Measurements from ENCODE around the gene RPS6KC1. TPM values are rescaled to one million over a fixed set of nuclear protein-coding genes. Genes with fewer than 3 reads are reported as not detected.

RPS6KC1 gene
- total and polyA plus RNA-seq, 9 of the 15 experiments (the other 6 are each of a cell fraction or from before 2014, with no cell fraction given): 4.3 to 34.6 (median 20.9) TPM

GRCh38 chr1:213162862-213163261 lies 111.8 kb downstream of the RPS6KC1 start:
- H3K4me1 ChIP-seq (replicated peaks in 1 of 2; ENCODE audit: control insufficient read depth in 2 of 2, insufficient read depth in 2 of 2, low read length in 2 of 2): no peaks in the 10 kb centered on the region
- FAIRE-seq (no peak), ATAC-seq (no peak), DNase-seq (ENCODE audit: extremely low read depth in 1 of 4, low spot score in 3 of 4) (no peak)
- H3K36me3 ChIP-seq (ENCODE audit: control insufficient read depth, insufficient read depth, low read length): peaks cover 5% of the 10 kb centered on the region; the same call in 2 of the 3 replicates
- ChIA-PET CTCF (ENCODE audit: low intra/inter-chr PET ratio) (no interaction called here), POLR2A (no interaction called here)
- no peak overlapping the region for H2AFZ ChIP-seq (ENCODE audit: low read depth, low read length)
- 24% methylated on average over 1 of the region's 1 CpG for WGBS (ENCODE audit: insufficient coverage, low coverage, missing lambda C conversion rate)
- H3K9me3 ChIP-seq (replicated peaks; ENCODE audit: control insufficient read depth, insufficient read depth, low read depth, low read length): no peaks in the 10 kb centered on the region
- H3K9ac ChIP-seq (ENCODE audit: insufficient read depth in 1 of 2, low read depth in 2 of 2, low read length in 2 of 2): no peak overlapping the region
- H3K79me2 ChIP-seq (ENCODE audit: control insufficient read depth, insufficient read depth, low read length): no peaks in the 10 kb centered on the region; the same call in 2 of the 3 replicates
- H3K27ac ChIP-seq (ENCODE audit: extremely low read depth, low read depth, low read length): no peak overlapping the region
- no peaks in the 10 kb centered on the region for H4K20me1 ChIP-seq (replicated peaks; ENCODE audit: control insufficient read depth, insufficient read depth, low read length)
- in situ Hi-C loops (cut with MboI) (no loop called here), intact Hi-C loops (cut with micrococcal nuclease) (no loop called here)
- no peaks in the 10 kb centered on the region for H3K27me3 ChIP-seq (ENCODE audit: control insufficient read depth in 2 of 2, insufficient read depth in 2 of 2, low read length in 2 of 2)
- no peaks in the 10 kb centered on the region for H3K9me1 ChIP-seq (ENCODE audit: control insufficient read depth, insufficient read depth, low read length)
- H3K4me3 ChIP-seq: no peak overlapping the region
- BruUV-seq (replicated peaks): no TSS peak
- no peak overlapping the region for H3K4me2 ChIP-seq (ENCODE audit: insufficient read depth, low read length)
- TF ChIP-seq ZNF668 (CRISPR knock-in tag; IDR thresholded peaks at IDR 0.05) (no peak), RREB1 (CRISPR knock-in tag; IDR thresholded peaks at IDR 0.05) (no peak), FOS (IDR thresholded peaks at IDR 0.05; ENCODE audit: extremely low read depth, insufficient read length) (no peak), NCOA1 (IDR thresholded peaks at IDR 0.05; ENCODE audit: low read depth) (no peak), U2AF1 (optimal IDR thresholded peaks at IDR 0.05; ENCODE audit: low read depth, low read length) (no peak), GATAD2B (IDR thresholded peaks at IDR 0.05; ENCODE audit: borderline replicate concordance) (no peak), ATF7 (IDR thresholded peaks at IDR 0.05) (no peak), XRCC3 (IDR thresholded peaks at IDR 0.05) (no peak), TCFL5 (CRISPR knock-in tag; conservative IDR thresholded peaks at IDR 0.05) (no peak), ZNF318 (IDR thresholded peaks at IDR 0.05; ENCODE audit: borderline replicate concordance in 1 of 2, low read depth in 1 of 2) (no peak)

Measured in K562 (cell line).